Endometrial microvascular endothelial cells (primary cell): ENCODE data around the gene LTK. TPM values are rescaled to one million over a fixed set of nuclear protein-coding genes. Genes with fewer than 3 reads are reported as not detected.

ENCODE experiments used
- total RNA-seq: library from RNA; depleted of rRNA; stranded (reverse); fragments of >200 nt; gene quantifications from one replicate; pipeline ENCODE4 v1.2.3, GENCODE V29; 2015; ENCODE audit errors: inconsistent ontology term

Gene LTK
- total RNA-seq, 1 donor from 2014 or later: 0.65 TPM

Other genes with a start within 250 kb of the LTK start
- gene OIP5, start 181.2 kb downstream of the LTK start, total RNA-seq: 28.6 TPM
- 107 TPM for gene NUSAP1, start 180.9 kb downstream of the LTK start, total RNA-seq
- 25.8 TPM for gene NDUFAF1, start 111.3 kb downstream of the LTK start, total RNA-seq
- gene RTF1, start 96.7 kb downstream of the LTK start, total RNA-seq: 29.8 TPM
- gene ITPKA, start 20.0 kb downstream of the LTK start, total RNA-seq: 0.37 TPM
- gene RPAP1, start 30.4 kb upstream of the LTK start, total RNA-seq: 31.2 TPM
- 9.2 TPM for gene TYRO3, start 45.4 kb upstream of the LTK start, total RNA-seq
- 11.4 TPM for gene MGA, start 146.6 kb upstream of the LTK start, total RNA-seq